Hematopoietic multipotent progenitor cell treated with erythropoietin and hydrocortisone succinate and interleukin-3 and kit ligand, for 6 days (in vitro differentiated cells): ENCODE data around the gene GDF15.
"Not testable (repeated sequence)": the region's sequence is repeated elsewhere in the genome, so short reads cannot be mapped to it uniquely, and the experiment has no call there.

ENCODE experiments used
- DNase-seq: peaks from one replicate; pipeline ENCODE4 v3.0.0-alpha.2; 2015

GDF15 gene

GRCh38 chr19:18392926-18393325 lies 7.0 kb downstream of the GDF15 start:
- DNase-seq = no peak

- no peak for DNase-seq
Measured at GRCh38 chr19:18393836-18394235, 7.9 kb downstream of the GDF15 start.

- no peak for DNase-seq
Measured at GRCh38 chr19:18396471-18397241, 10.7 kb downstream of the GDF15 start.

GRCh38 chr19:18397242-18398202 lies 11.6 kb downstream of the GDF15 start, which contains the start of gene LRRC25:
TSS of gene LRRC25 (minus strand) at chr19:18397622. CDS start at chr19:18396963, 659 bp downstream.
- DNase-seq = peak; percentile 80

GRCh38 chr19:18399008-18399407 lies 13.1 kb downstream of the GDF15 start:
- peak; percentile 83 for DNase-seq

- DNase-seq = peak; percentile 96
Measured at GRCh38 chr19:18401580-18402112, 15.7 kb downstream of the GDF15 start.

- not testable (repeated sequence) for DNase-seq
Measured at GRCh38 chr19:18402455-18403248, 16.7 kb downstream of the GDF15 start.

GRCh38 chr19:18405754-18406153 lies 19.8 kb downstream of the GDF15 start:
- not testable (repeated sequence) for DNase-seq

- DNase-seq = no peak
Measured at GRCh38 chr19:18406749-18407148, 20.8 kb downstream of the GDF15 start.

GRCh38 chr19:18408053-18408476 lies 22.1 kb downstream of the GDF15 start:
- DNase-seq = peak; percentile 80

GRCh38 chr19:18412610-18413239 lies 26.8 kb downstream of the GDF15 start:
- DNase-seq = no peak

GRCh38 chr19:18414504-18415177 lies 28.7 kb downstream of the GDF15 start:
- peak; percentile 66 for DNase-seq

- DNase-seq = peak; percentile 77
Measured at GRCh38 chr19:18415178-18415867, 29.4 kb downstream of the GDF15 start.

- DNase-seq = peak; percentile 94
Measured at GRCh38 chr19:18416778-18417249, 30.9 kb downstream of the GDF15 start.

- DNase-seq = peak; percentile 87
Measured at GRCh38 chr19:18417250-18418028, 31.5 kb downstream of the GDF15 start.

GRCh38 chr19:18418029-18418482 lies 32.1 kb downstream of the GDF15 start:
- DNase-seq = no peak

GRCh38 chr19:18418483-18419194 lies 32.7 kb downstream of the GDF15 start:
- peak; percentile 76 for DNase-seq

- peak; percentile 88 for DNase-seq
Measured at GRCh38 chr19:18419195-18419698, 33.3 kb downstream of the GDF15 start, which contains the start of gene SSBP4. TSS of gene SSBP4 (plus strand) at chr19:18419398. CDS start at chr19:18419649, 251 bp downstream.
